ENCODE results near the gene CTPS1.

Gene CTPS1

GRCh38 chr1:41025979-41026819, 46.7 kb downstream of the CTPS1 start:
- DNase-seq (ENCODE audit: low spot score) = no peak

DNA sequence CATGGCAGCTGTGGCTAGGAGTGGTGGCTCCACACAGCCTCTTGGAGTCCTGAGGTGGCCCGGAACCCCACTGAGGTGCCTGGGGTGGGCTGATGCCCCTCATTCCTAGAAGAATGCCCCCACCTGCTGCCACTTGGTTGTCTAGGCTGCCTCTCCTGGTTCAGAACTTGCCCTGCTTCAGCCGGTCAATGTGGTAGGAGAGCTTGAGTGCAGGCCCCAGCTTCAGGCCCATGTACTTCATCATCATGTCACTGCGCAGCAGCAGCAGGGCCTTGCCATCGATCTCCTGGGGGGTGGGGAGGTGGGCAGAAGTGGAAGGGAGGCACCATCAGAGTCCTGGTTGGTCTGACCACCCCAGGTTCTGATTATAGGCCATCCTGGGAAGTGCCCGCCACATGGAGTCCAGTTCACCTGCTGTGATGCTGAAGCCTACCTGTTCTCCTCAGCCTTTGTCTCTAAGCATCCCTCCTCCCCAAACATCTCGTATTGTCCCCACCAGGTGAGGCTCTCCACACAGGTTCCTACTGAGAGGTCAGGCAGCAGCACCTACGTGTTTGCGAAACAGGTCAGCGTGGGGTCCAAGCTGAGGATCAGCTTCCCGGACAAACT, 48.6 kb downstream of the CTPS1 start:
- no peak for DNase-seq (ENCODE audit: low spot score)

DNA sequence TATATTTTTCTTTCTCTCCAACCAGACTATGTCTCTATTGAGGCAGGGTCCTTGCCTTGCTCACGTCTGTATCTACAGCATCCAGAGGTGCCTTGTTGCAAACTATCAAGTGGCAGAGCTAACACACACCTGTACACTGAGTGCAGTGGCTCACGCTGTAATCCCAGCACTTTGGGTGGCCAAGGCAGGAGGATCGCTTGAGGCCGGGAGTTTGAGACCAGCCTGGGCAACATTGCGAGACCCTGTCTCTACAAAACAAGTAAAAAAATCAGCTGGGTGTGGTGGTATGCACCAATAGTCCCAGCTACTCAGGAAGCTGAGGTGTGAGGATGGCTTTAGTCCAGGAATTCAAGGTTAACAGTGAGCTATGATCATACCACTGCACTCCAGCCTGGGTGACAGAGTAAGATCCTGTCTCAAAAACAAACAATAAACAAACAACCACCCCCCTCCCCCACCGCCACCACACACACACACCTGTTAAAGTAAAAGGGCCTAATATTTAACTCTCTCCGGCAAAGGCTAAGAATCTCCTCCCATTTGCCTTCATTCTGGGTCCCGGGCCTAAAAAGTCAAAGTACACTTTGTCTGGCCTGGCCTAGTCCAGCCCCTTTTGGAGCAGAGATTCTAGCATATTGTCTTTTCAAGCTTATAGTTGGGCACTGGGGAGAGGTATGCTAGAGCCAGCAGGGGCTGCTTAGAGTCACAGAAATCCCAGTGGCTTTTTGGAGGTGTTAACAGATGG, 51.5 kb downstream of the CTPS1 start:
- DNase-seq (ENCODE audit: low spot score) = no peak

GRCh38 chr1:41032147-41032546, 52.7 kb downstream of the CTPS1 start:
- no peak for DNase-seq (ENCODE audit: low spot score)

DNA sequence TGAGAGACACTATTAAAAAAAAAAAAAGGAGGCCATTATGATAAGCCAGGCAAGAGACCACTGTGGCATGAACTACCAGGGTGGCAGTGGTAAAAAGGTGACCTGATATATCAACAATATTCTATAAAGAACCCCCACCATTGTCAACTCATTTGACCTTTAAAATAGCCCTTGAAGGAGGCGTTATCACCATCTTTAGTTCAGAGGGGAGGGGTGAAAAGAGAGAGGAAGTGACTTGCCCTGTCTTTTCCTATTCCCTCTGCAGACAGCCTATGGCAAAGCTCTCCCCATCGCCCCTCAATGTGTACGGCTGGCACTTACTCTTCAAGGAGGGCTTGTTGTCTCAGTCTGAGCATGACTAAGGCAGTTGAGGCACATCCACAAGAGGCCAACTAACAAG, 53.8 kb downstream of the CTPS1 start:
- DNase-seq (ENCODE audit: low spot score) = no peak

GRCh38 chr1:41037116-41037903, 57.8 kb downstream of the CTPS1 start:
- DNase-seq (ENCODE audit: low spot score) = no peak

GRCh38 chr1:41038110-41038509, 58.6 kb downstream of the CTPS1 start:
- no peak for DNase-seq (ENCODE audit: low spot score)

- DNase-seq (ENCODE audit: low spot score) = no peak
These were observed 62.2 kb downstream of the CTPS1 start for GRCh38 chr1:41041614-41042270.

DNA sequence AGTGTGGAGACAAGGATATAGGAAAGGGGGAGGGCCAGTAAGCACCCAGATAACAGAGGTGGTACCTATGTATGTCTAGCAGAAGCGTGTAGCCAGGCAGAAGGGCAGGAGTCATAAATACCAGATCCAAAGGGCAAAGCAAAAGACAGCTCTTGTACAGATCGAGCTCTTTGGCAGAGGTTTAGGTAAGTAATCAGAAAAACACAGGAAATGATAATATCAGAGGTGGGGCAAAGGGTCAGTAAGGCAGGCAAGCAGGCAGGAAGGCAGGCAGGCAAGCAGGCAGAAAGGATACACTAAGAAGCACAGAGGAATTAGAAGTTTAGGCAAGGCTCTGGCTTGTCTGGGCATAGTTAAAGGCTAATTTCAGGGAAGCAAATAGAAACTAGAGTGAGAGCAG, 64.7 kb downstream of the CTPS1 start:
- no peak for DNase-seq (ENCODE audit: low spot score)

DNA sequence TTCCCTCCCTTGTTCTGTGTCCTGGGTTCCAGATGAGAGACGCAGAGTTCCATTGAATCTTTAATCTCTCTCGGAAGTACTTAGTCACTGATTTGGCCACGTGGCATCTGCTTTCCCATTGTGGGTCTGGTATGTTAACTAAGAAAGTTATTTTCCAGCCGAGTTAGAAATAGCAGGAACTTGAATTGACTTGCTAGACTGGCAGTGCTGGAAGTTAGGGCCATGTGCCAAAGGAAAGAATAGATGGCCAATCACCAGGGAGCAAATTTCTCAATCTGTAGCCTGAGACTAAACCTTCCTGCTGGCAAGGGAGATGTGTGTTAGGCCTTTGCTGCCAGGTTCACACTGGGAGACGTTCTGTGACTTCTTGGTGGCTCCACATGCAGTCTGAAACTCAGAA, 66.2 kb downstream of the CTPS1 start:
- no peak for DNase-seq (ENCODE audit: low spot score)

DNA sequence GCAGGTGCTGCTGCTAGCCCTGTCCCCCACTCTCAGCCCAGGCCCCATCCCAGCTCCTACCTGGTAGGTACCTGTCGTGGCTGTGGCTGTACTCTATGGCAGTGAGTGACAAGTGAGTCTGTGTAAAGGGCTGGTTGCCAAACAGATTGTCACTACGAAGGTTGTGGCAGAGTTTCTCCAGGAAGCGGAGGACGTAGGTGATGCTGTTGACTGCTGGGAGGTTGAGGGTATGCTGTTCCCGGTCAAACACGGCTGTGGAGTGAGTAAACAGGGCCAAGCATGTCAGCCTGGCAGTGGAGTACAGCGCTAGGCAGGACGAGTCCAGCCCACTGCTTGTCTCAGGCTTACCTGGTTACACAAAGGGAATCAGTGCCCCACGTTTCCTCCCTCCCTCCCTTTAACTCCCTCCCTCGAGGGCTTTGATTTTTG, 66.9 kb downstream of the CTPS1 start:
- no peak for DNase-seq (ENCODE audit: low spot score)

DNA sequence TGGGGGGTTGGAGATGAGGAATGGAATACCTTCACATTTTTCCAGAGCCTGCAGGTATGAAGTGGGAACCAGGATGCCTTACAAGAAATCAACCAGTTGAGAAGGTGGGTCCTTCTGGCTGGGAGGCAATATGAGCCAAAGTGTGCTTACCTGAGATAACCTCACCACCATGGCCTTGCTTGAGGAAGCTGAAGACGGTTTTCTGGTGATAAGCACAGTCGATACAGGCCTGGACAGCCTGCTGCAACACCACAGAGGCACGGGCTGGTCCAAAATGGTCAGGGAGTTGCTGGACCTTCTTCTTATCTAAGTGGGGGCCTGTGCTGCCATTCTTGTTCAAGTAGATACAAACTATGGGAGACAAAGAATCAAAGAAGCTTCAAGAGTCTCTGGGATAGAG, 69.0 kb downstream of the CTPS1 start:
- no peak for DNase-seq (ENCODE audit: low spot score)

DNA sequence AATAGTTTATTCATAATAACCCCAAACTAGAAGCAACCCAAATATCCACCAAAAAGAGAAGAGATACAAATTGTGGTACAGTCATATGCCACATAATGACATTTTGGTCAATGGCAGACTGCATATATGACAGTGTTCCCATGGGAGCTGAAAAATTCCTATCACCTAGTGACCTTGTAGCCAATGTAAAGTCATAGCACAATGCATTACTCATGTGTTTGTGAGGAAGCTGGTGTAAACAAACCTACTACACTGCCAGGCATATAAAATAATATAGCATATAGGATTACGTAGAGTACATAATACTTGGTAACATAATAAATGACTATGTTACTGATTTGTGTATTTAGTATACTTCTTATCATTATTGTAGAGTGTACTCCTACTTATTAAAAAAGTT, 71.5 kb downstream of the CTPS1 start:
- no peak for DNase-seq (ENCODE audit: low spot score)

GRCh38 chr1:41053316-41053715, 73.8 kb downstream of the CTPS1 start:
- no peak for DNase-seq (ENCODE audit: low spot score)

- DNase-seq (ENCODE audit: low spot score) = no peak
These were observed 77.4 kb downstream of the CTPS1 start for GRCh38 chr1:41056907-41057306.
